NCI-H1417 treated with DMSO at 0.1 percent for 48 hours (cell line): ENCODE measurements around the gene DNAJA2.

Source experiments
- DNase-seq: peaks from one replicate; lab custom pipeline; 2025; lab: John Stamatoyannopoulos, UW

Gene DNAJA2

GRCh38 chr16:46927273-46927672 lies 46.2 kb downstream of the DNAJA2 start:
- DNase-seq, result no peak

- DNase-seq, result no peak
These were observed 46.8 kb downstream of the DNAJA2 start for GRCh38 chr16:46926470-46927225.

- DNase-seq, result no peak
These were observed 49.1 kb downstream of the DNAJA2 start for GRCh38 chr16:46924402-46924801.

GRCh38 chr16:46923513-46924295 lies 49.8 kb downstream of the DNAJA2 start:
- DNase-seq, result no peak

GRCh38 chr16:46922239-46922638 lies 51.2 kb downstream of the DNAJA2 start:
- DNase-seq, result no peak

GRCh38 chr16:46920402-46921068 lies 52.9 kb downstream of the DNAJA2 start:
- DNase-seq, result no peak

- DNase-seq, result peak; percentile 66
These were observed 54.3 kb downstream of the DNAJA2 start for GRCh38 chr16:46918905-46919792.

GRCh38 chr16:46918400-46918799 lies 55.1 kb downstream of the DNAJA2 start:
- no peak for DNase-seq

GRCh38 chr16:46916980-46917379 lies 56.5 kb downstream of the DNAJA2 start:
- no peak for DNase-seq

GRCh38 chr16:46915483-46916025 lies 57.9 kb downstream of the DNAJA2 start:
- DNase-seq, result no peak

GRCh38 chr16:46914556-46915201 lies 58.8 kb downstream of the DNAJA2 start:
- no peak for DNase-seq

- no peak for DNase-seq
These were observed 61.8 kb downstream of the DNAJA2 start for GRCh38 chr16:46911650-46912049.

- DNase-seq, result no peak
These were observed 62.4 kb downstream of the DNAJA2 start for GRCh38 chr16:46911038-46911437.

- DNase-seq, result no peak
These were observed 64.7 kb downstream of the DNAJA2 start for GRCh38 chr16:46908540-46909372.

- no peak for DNase-seq
These were observed 66.3 kb downstream of the DNAJA2 start for GRCh38 chr16:46907061-46907774.

- DNase-seq, result no peak
These were observed 67.0 kb downstream of the DNAJA2 start for GRCh38 chr16:46906360-46907060.
